BJ (cell line): Measurements from ENCODE around the gene FAM13C. TPM values are rescaled to one million over a fixed set of nuclear protein-coding genes. Genes with fewer than 3 reads are reported as not detected.
A peak's percentile ranks its signal among the peaks of the same experiment; 100 is the strongest.

Experiments used
- CTCF ChIA-PET: fragments of 350-600 bp; formaldehyde crosslinking; extraction: SDS; loops from one replicate; lab custom pipeline; 2021; ENCODE audit warnings: antibody characterized with exemption, inconsistent platforms; lab: Yijun Ruan, JAX
- POLR2A ChIA-PET: fragments of 300-600 bp; sonication (Branson Sonifier 250); formaldehyde crosslinking; extraction: SDS; loops from one replicate; lab custom pipeline; 2021; ENCODE audit warnings: antibody characterized with exemption; lab: Charles Lee
- DNase-seq: peaks from one replicate; pipeline ENCODE4 v3.0.0-alpha.2; 2011; ENCODE audit warnings: low read depth
- H3K27me3 ChIP-seq: 2 replicates; pipeline ENCODE4 v1.6.0; 2011; ENCODE audit warnings: low read length; ENCODE audit not compliant: control insufficient read depth, insufficient read depth
- H3K36me3 ChIP-seq: 2 replicates; pipeline ENCODE4 v1.5.1; 2011; ENCODE audit warnings: low read length; ENCODE audit not compliant: control insufficient read depth, insufficient read depth
- H3K4me3 ChIP-seq: 2 replicates; pipeline ENCODE4 v1.5.1; 2011; ENCODE audit warnings: low read depth, mild to moderate bottlenecking, control low read depth, low read length
- polyA plus RNA-seq: library from polyadenylated mRNA; depleted of rRNA; stranded (reverse); fragments of >200 nt; gene quantifications from 2 replicates; pipeline ENCODE4 v1.2.3, GENCODE V29; 2011
- TF ChIP-seq, protein P1 (sequence below): IDR thresholded peaks from 2 replicates; pipeline ENCODE4 v1.5.1; 2011; ENCODE audit warnings: low read depth, mild to moderate bottlenecking, control low read depth, inconsistent platforms, low read length, moderate library complexity; ENCODE audit not compliant: insufficient read depth

FAM13C gene
- polyA plus RNA-seq, 1 experiment: not detected

GRCh38 chr10:59301067-59301754, 61.1 kb downstream of the FAM13C start:
- H3K36me3 ChIP-seq: no peaks in the 10 kb centered on the region
- no peak for DNase-seq
- CTCF ChIA-PET: interaction anchor here (0.6 to 1.1 kb wide), 3 partner anchors 9 to 35 kb away, joined by 3 to 5 read pairs (median 3); no protein-coding TSS in a partner anchor
- no peak overlapping the region for H3K4me3 ChIP-seq
- TF ChIP-seq, protein P1, sequence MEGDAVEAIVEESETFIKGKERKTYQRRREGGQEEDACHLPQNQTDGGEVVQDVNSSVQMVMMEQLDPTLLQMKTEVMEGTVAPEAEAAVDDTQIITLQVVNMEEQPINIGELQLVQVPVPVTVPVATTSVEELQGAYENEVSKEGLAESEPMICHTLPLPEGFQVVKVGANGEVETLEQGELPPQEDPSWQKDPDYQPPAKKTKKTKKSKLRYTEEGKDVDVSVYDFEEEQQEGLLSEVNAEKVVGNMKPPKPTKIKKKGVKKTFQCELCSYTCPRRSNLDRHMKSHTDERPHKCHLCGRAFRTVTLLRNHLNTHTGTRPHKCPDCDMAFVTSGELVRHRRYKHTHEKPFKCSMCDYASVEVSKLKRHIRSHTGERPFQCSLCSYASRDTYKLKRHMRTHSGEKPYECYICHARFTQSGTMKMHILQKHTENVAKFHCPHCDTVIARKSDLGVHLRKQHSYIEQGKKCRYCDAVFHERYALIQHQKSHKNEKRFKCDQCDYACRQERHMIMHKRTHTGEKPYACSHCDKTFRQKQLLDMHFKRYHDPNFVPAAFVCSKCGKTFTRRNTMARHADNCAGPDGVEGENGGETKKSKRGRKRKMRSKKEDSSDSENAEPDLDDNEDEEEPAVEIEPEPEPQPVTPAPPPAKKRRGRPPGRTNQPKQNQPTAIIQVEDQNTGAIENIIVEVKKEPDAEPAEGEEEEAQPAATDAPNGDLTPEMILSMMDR: no peak
- POLR2A ChIA-PET: no interaction called here
- no peaks in the 10 kb centered on the region for H3K27me3 ChIP-seq

DNA sequence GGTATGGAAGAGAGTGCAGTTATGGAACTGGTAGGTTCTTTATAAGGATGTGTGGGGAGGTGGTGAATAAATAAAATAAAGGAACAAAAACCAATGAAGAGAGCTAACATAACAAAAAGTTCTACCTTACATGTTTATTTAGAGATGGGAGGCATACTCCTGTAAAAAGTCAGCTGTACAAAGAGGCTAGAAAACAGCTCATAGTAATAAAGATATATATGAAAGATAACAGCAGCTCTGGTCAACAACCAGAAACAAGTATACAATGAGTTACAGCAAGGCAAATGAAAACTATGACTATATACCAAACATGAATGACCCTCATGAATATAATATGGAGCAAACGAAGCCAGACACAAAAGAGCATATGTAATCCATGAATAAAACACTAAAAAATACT, 62.0 kb downstream of the FAM13C start:
- Histone ChIP-seq H3K27me3 (no peaks in the 10 kb centered on the region), H3K36me3 (no peaks in the 10 kb centered on the region), H3K4me3 (no peak overlapping the region)
- no peak for DNase-seq
- TF ChIP-seq, protein P1: no peak
- ChIA-PET CTCF (no interaction called here), POLR2A (no interaction called here)

- no peaks in the 10 kb centered on the region for H3K36me3 ChIP-seq
- TF ChIP-seq, protein P1: no peak
- no peak for DNase-seq
- H3K27me3 ChIP-seq: no peaks in the 10 kb centered on the region
- CTCF ChIA-PET: no interaction called here
- POLR2A ChIA-PET: no interaction called here
- no peak overlapping the region for H3K4me3 ChIP-seq
Observed at GRCh38 chr10:59299933-59300332, 62.4 kb downstream of the FAM13C start.

DNA sequence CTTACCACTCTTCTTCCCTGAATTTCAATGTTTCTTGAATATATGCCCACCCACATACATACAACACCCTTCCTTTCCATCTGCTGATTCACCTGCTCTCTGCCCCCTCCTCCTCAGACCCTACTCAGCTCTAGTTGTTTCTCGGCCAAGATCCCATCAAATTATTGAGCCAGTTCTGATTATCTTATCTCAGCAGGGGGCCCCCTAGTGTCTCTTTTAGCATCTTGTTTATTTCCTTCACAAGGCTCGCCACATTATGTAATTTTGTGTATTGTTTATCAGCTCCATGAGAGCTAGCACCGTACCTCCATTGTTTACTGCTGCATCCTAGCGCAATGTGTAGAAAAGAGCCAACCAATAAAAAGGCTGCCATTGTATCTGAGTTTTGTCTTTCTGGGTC, 71.9 kb downstream of the FAM13C start:
- Histone ChIP-seq H3K27me3 (no peaks in the 10 kb centered on the region), H3K4me3 (no peak overlapping the region), H3K36me3 (no peaks in the 10 kb centered on the region)
- ChIA-PET POLR2A (no interaction called here), CTCF (no interaction called here)
- DNase-seq: no peak
- TF ChIP-seq, protein P1: peak; percentile 7; the same call in 1 of the 2 replicates

DNA sequence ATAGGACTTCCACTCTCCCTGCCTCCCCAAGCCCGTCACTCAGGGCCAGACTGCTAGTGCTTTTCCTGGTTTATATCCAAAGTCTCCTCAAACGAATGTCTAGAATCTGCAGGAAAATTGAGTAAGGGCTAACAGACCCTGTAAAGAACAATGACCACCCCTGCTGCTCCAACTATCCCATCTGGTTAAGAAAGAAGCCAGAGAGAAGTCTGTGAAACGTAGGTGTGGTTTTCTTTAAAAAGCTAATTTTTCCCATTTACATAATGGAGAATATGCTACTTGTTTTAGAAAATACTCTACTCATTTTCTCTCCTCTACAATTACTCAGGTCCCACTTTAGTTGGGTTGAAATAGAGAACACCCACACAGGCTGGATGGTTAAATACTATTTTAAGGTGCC, 72.5 kb downstream of the FAM13C start:
- CTCF ChIA-PET: no interaction called here
- DNase-seq: no peak
- no peak overlapping the region for H3K4me3 ChIP-seq

More for the DNA sequence above, 72.5 kb downstream of the FAM13C start:
- H3K27me3 ChIP-seq: no peaks in the 10 kb centered on the region
- H3K36me3 ChIP-seq: no peaks in the 10 kb centered on the region
- POLR2A ChIA-PET: no interaction called here
- TF ChIP-seq, protein P1: no peak
